UCSD-AML1 (cell line): ENCODE measurements around the gene EXOC3L2.
"Not testable (repeated sequence)": the region's sequence is repeated elsewhere in the genome, so short reads cannot be mapped to it uniquely, and the experiment has no call there.

Source experiments
- DNase-seq: peaks from one replicate; lab custom pipeline; 2025; ENCODE audit not compliant: unreplicated experiment; lab: John Stamatoyannopoulos, UW

The EXOC3L2 gene

DNA sequence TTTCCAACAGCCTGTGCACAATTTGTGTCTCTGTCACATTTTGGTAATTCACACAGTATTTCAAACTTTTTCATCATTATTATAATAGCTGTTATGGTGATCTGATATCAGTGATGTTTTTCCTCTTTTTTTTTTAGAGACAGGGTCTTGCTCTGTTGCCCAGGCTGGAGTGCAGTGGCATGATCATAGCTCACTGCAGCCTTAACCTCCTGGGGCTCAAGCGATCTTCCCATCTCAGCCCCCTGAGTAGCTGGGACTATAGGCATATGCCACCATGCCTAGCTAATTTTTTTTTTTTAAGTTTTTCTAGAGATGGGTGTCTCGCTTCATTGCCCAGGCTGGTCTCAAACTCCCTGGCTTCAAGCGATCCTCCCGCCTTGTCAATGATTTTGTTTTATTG lies 11.6 kb upstream of the EXOC3L2 start:
- DNase-seq = no peak

DNA sequence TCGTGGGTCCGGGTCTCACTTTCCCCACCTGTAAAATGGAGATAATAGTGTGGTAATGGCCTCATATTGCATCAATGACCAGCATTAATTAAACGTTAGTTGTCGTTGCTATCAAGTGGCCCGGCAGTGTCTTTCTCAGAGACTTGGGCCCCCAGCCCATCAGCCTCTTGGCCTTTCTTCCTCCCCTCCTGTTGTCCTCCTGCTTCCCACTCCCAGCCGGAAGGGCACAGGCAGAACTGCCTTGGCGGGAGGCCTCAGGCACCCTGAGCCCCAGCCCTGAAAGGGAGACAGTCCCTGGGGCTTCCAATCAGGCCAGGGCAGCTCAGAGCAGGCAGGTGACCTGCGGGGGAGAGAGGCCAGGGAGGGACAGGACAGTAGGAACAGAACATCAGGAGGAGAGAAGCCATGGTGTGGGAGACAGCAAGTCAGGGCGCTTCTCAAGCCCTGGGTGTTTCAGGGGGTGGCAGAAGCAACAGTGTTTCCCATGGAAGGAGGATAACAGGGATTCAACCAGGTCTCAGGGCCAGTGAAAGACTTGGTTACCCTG lies 10.5 kb upstream of the EXOC3L2 start:
- no peak for DNase-seq

DNA sequence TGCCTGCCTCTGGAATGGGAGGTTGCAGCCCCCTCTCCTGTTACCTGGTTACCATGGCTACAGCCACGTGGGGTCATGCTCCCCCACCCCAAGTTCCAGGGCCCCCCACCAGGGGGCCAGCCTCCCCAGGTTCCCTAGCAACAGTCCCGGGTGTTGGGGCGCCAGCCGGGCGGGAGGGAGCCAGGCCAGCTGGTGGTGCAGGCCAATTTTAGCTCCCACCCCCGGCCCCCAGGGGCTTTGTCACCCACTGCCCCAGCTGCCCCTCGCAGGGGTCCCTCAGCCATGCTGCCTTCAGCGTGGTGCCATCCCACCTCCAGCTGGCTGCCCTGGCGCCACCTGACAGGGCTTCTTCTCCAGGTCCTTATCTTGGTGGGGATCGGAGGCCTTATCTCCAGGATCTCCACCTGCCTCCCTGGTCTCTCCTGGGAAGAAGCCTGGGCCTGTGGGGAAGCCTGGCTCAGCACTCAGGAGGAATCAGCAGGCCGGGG lies 8.9 kb upstream of the EXOC3L2 start:
- no peak for DNase-seq

DNA sequence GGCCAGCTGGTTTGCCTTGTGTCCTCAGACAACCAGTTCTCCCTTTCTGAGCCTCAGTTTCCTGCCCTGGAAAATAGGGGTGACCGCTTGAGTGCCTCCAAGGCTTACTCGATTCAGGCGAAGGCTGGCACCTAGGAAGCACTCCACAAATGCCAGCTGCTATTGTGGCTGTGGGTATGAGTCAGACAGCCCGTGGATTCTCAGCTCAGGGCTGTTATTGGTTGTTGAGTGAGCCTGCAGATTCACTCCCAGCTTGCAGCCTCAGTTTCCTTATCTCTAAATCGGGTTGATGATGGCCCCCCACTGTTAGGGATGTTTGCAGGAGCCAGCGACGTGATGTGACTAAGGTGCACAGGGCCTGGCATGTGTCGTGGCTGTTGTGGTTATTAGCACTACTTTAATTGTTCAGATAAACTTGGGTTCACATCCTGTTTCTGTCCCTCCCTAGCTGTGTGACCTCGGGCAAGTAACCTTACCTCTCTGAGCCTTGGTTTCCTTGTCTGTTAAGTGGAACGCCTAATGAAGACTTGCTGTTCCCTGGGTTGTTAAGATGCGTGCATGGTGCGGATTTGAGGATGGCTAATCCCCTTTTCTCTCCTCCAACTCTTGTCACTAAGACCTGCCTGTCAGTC lies 8.3 kb upstream of the EXOC3L2 start:
- no peak for DNase-seq

DNA sequence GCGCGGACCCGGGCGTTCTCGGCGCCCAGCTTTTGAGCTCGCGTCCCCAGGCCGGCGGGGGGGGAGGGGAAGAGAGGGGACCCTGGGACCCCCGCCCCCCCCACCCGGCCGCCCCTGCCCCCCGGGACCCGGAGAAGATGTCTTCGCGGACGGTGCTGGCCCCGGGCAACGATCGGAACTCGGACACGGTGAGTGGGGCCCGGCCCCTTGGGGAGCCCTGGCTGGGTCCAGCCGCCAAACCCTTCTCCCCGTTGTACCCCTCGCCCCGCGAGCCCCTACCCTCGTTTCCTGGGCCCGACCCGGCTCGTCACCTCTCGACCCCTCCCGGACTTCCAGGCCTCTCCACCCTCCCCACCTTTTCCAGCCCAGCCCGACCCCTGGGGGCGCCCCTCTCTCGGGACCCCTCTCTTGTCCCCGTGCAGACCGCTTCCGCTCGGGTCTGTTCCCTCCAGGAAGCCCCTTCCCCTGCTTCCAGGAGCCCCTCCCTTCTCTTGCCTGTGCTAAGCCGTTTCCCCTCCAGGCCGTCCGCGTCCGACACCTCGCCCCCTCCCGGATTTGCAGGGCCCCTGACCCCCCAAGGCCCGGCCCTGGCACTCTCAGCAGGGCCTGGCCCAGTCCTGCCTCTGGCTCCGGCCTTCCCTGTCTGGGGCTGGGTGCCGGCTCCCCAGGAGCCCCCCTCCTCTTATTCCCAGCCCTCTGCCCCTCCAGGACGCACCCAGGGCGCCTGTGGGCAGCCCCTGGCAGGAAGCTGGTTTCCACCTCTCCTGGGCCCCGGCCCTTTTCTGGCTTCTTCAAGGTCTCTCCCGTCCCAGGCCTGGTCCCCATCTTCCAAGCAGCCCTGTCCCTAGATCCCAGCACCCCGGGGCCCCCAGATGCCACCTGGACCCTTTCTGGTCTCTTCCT lies 6.5 kb upstream of the EXOC3L2 start:
- peak; percentile 41 for DNase-seq

DNA sequence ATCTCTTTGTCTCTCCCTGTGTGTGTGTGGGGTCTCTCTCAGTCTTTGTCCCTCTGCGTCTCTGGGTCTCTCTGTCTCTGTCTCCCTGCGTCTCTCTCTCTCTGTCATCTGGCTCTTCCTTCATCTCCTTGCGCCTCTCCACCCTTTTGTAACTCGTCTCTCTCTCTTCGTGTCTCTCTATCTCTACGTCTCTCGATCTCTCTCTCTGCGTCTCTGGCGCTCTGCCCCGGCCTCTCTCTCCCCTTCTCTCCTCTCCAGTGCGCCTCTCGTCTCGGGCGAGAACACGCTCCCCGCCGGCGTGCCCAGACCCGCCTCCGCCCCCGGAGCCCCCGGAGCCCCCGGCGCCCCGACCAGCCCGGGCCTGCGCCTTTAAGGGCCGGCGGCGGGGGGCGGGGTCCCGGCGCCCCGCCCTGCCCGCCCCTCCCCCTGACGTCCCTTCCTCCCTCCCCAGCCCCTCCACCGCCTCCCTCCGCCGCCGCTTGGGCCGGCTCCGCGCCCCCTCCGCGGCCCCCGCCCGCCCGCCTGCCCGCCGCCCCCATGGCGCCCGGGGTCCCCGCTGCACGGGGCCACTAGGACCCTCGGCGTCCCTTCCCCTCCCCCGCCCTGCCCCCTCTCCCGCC lies 5.7 kb upstream of the EXOC3L2 start, which contains the start of gene MARK4:
MARK4 (plus strand) TSS at position 440 of the 620 bp plus-strand sequence. CDS start 318 bp downstream, outside the sequence.
- peak; percentile 76 for DNase-seq

DNA sequence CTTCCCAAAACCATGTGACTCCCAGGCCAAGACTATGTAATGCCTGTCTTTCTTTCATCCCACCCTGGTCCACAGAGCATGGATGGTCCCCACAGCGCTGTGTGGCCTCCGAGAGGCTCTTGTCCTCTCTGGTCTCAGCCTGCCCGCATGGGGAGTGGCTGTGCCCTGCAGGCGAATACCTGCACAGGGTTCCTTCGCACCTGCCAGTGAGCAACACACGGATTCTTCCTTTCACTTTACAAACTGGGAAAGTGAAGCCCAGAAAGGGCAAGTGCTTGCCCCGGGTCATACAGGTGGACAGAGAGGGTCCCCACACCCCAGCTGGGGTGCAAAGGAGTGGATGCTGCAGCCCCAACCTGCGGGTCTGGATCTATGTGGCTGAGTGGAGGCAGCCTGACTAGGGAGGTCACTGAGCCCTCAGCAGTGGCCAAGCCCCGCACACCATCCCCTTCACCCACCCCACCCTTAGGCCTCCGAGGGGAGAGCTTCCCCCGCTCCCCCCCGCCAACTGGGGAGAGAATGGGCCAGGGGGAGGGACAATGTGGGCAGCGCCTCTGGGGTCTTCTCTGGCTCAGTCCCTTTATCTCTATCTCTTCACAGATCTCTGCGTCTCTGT lies 5.1 kb upstream of the EXOC3L2 start:
- DNase-seq = no peak

DNA sequence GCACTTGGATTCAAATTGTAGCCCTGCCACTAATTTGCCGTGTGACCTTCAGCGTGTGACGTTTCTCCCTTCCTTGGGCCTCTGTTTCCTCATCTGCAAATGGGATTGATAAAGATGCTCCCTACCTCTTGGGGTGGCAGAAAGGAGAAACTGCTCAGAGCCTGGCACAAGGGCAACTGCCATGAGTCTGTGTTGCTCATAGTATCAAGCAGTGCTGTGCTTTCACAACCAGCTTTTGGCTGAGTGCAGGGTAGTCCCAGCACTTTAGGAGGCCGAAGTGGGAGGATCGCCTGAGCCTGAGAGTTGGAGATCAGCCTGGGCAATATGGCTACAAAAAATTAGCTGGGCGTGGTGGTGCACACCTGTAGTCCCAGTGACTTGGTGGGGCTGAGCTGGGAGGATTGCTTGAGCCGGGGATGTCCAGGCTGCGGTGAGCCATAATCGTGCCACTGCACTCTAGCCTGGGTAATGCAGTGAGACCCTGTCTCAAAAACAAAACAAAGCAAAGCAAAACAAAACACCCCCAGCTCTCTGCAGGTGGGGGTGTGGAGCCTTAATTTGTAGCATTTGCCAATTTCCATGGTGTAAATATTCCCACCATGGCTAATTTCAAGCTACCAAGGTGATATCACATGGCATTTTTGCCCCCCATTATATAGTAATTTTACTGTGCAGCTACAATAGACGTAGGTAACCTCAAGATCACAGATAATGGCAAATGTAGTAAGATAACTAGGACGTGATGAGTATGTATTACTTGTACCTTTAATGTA lies 4.2 kb upstream of the EXOC3L2 start:
- no peak for DNase-seq

DNA sequence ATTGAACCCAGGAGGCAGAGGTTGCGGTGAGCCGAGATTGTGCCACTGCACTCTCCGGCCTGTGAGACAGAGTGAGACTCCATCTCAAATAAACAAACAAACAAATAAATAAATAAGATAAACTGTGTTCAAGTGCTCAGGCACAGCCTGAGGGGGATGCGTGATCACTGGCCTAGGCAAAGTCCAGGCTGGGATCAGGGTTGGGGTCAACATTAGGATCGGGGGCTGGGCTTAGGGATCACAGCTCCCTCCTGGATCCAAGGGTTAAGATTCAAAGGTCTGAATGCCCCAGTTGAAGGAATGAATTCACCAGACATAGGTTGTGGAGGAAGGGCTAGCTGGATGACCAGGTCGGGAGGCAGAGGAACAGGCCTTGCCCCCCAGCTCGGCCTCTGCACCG lies 1.9 kb upstream of the EXOC3L2 start:
- no peak for DNase-seq

DNA sequence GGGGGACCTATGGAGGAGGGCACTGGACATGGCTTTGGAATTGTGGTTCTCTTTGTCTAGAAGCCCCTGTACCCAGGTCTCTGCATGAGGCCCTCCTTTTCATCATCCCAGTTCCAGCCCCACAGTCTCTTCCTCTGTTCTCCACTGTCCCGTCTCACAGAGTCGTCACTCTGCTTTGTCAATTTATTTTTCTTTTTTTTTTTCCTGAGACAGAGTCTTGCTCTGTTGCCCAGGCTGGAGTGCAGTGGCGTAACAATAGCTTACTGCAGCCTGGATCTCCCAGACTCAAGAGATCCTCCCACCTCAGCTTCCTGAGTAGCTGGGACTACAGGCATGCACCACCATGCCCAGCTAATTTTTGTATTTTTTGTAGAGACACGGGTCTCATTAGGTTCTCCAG lies 619 bp upstream of the EXOC3L2 start:
- DNase-seq = peak; percentile 35

DNA sequence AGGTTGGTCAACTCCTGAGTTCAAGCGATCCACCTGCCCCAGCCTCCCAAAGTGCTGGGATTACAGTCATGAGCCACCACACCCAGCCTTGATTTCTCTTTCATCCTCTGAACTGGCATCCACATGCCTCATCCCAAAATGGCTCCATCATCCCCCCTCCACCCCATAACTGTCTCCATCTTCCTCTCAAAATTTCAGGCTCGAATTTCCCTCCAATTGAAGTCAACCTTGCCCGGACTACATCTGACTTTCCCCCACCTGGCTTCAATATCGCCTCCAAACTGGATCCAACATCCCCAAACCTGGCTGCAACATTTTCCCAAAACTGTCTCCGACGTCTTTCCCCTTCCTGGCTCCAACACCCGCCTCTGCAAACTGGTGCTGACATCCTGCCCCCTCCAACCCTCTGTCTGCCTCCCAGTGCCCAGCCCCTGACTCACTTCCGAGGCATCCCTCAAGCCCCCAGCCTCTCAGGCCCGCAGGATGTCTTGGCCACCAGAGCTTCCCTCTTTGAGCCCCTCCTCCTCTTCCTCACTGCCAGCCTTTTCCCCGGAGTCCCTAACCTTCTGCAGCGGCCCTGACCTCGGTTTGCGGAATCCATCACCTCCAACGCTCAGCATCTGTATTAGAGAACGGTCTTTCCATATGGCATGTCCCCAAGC lies 943 bp downstream of the EXOC3L2 start:
- peak; percentile 79 for DNase-seq

DNA sequence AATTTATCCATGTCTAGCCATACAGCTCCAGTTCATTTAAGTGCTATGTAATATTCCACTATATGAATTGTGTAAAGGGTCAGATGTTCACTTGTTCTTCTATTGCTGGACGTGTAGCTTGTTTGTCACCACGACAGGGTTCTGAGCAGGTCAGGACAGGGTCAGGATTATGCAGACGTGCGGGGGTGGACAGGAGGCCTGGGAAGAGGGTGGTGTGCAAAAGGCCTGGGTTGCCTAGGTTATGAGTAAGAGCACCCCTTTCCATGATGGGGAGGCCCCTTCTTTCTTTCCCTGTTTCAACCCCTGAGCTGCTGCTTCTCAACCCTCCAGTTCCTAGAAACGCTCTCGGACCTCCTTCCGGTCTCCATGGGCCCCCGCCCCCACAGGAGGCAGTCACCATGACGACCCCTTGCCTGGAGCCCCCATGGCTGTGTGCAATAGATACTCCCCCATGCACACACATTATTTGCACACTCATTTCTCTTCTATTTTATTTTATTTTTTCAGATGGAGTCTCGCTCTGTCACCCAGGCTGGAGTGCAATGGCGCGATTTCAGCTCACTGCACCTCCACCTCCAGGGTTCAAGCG lies 2.0 kb downstream of the EXOC3L2 start:
- DNase-seq = no peak

DNA sequence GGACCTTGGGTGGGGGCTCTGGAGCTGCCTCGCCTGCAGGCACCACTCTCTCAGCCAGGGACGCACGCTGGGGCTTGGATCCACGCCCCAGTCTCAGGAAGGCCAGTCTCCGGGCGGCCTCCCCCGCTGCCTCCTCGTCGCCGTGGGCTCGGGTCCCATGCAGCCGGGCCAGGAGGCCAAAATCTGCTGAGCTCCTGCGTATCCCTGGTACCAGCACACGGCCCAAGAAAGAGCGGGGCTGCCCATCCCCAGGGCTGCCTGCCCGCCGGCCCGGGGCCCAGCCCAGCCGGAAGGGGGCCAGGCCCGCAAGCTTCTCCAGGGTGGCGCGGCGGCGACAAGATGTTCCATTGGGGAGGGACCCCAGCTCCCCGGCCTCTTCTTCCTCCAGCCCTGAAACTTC lies 6.7 kb downstream of the EXOC3L2 start:
- DNase-seq = no peak

DNA sequence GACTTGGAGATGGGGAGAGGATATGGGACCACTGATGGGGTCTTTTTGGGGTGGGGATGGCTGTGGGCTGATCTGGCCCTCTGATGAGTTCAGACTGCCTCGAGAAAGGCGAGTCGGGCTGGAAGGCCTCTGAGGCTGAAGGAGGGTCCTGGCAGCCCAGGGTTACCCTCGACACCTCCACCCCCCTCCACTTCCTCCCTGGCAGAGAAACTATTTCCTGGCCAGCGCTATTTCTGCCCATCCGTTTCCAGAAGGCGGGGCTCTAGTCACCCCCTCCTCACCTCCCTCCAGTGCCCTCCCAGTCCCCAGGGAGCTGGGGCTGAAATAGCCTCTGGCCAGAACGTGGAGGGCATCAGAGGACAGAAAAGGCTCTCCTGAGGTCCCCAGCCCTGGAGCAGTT lies 9.7 kb downstream of the EXOC3L2 start:
- peak; percentile 75 for DNase-seq

DNA sequence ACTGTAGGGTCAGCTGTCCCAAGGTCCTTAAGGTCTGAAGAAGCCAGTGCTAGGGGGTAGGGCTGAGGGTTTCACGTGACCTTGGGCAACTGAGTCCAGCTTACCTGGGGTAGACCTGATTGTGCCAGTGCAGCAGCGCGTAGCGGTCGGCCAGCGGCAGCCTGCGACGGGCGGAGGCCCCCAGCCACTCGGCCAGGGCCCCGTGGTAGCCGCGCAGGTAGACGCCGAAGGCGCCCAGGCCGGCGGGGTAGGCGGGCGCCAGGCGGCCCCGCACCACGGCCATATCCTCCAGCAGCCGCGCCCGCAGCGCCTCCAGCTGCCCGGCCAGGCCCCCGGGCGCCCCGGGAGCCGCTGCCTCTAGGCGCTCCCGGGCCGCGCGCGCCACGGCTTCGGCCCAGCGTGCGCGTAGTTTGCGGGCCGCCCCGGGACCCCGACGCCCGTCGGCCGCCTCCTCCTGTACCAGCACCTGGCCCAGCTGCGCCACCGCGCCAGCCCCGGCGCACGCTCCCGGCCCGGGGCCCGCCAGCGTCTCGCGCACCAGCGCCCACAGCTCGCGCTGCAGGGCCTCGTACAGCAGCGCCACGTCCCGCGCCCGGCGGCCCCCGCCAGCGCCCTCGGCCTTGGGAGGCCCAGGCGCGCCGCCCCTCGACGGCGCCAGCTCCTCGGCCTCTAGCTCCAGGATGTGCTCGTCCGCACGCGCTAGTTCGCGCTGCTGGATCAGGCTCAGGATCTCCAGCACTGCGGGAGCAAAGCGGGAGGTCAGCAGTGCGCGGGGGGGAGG lies 10.9 kb downstream of the EXOC3L2 start:
- no peak for DNase-seq

DNA sequence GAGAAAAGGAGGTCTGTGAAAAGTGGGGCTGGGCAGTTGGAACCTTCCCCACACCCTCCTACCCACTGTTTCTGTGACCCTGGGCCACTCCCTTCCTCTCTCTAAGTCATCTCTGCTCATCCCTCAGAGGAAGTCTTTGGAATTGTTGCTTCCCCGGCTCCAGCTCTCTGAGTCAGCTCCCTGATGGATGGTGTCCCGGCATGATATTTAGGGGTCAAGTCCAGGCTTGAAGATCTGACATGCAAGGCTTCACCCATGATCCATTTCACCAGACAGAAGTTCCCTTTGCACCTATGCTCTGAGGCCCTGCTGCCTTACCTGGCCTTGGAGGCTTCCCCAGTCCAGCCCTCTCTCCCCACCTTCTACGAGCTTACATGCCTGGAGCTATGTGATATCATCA lies 13.3 kb downstream of the EXOC3L2 start:
- DNase-seq = no peak

DNA sequence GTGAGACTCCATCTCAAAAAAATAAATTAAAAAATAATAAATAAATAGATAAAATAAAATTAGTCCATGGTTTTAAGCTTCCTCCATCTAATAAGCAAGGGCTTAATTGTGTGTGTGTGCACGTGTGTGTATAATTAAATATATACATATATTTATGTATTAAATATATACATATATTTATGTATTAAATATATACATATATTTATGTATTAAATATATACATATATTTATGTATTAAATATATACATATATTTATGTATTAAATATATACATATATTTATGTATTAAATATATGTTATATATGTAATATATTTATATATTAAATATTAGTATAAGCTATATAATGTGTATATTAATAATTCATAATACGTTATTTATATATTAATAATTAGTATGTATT lies 16.2 kb downstream of the EXOC3L2 start:
- DNase-seq = not testable (repeated sequence)

DNA sequence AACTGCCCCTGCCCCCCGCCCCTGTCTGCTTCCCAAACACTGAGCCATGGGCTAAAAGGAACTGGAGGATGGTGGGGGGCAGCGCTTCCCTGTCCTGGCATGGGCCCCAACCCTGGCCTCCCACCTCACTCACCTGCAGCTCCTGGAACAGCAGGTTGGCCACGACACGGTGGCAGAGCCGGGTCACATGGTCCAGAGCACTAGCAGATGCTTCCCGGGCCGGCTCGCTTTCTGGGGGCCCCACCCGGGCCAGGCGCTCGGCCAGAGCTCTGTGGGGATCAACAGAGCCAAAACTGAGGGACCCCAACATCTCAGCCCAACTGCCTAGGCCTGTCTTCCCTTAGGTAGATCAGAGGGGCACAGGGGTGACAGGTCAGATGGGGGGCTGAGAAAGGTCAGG lies 20.6 kb downstream of the EXOC3L2 start:
- DNase-seq = no peak

DNA sequence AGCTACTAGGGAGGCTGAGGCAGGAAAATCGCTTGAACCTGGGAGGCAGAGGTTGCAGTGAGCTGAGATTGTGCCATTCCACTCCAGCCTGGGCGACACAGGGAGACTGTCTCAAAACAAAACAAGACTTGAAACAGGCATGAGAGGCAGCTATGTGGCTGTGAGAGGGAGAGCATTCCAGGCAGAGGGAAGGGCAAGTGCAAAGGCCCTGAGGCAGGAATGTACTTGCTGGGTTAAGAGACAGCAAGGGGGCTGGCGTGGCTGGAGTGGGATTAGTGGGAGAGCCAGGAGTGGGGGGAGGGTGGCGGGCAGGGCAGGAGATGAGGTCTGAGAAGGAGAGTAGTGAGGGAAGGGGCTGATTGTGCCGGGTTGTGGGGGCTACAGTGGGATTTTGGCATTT lies 21.3 kb downstream of the EXOC3L2 start:
- DNase-seq = no peak
